ENCODE measurements around the gene LRP2. TPM values are rescaled to one million over a fixed set of nuclear protein-coding genes. Genes with fewer than 3 reads are reported as not detected.

LRP2 gene
- total and polyA plus RNA-seq, 2 donors from 2014 or later, result 44.7 to 85.4 TPM

DNA sequence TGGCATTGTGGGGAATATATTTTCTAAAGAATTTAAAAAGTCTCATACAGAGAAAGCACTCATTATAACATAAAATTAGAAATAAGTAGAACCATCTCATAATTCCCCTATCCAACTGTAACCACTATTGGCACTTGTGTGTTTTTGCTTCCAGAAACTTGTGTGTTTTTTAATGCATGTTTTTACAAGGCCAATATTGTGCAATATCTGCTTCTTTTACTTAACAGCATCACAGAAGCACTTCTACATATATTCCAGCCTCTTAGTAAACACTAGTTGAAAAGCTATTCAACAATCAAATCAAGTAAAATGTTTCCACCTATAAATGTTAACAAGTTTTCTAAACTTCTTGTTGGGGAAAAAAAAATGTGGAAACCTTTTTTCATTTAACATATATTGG is 132.7 kb downstream of the LRP2 start:
- no peak overlapping the region for H3K4me3 ChIP-seq (ENCODE audit: low read length in 3 of 3)
- H3K27me3 ChIP-seq (ENCODE audit: control insufficient read depth, insufficient read depth, low read length), result no peaks in the 10 kb centered on the region
- TF ChIP-seq, protein P1, sequence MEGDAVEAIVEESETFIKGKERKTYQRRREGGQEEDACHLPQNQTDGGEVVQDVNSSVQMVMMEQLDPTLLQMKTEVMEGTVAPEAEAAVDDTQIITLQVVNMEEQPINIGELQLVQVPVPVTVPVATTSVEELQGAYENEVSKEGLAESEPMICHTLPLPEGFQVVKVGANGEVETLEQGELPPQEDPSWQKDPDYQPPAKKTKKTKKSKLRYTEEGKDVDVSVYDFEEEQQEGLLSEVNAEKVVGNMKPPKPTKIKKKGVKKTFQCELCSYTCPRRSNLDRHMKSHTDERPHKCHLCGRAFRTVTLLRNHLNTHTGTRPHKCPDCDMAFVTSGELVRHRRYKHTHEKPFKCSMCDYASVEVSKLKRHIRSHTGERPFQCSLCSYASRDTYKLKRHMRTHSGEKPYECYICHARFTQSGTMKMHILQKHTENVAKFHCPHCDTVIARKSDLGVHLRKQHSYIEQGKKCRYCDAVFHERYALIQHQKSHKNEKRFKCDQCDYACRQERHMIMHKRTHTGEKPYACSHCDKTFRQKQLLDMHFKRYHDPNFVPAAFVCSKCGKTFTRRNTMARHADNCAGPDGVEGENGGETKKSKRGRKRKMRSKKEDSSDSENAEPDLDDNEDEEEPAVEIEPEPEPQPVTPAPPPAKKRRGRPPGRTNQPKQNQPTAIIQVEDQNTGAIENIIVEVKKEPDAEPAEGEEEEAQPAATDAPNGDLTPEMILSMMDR (IDR thresholded peaks at IDR 0.05; ENCODE audit: borderline replicate concordance, extremely low read depth, insufficient read depth), result no peak
- FAIRE-seq, result no peak
- H3K27ac ChIP-seq (ENCODE audit: low read depth in 2 of 2, low read length in 2 of 2), result no peak overlapping the region
- no peaks in the 10 kb centered on the region for H3K4me1 ChIP-seq (ENCODE audit: control insufficient read depth in 2 of 3, insufficient read depth in 2 of 3, low read depth in 1 of 3, low read length in 3 of 3)
- no peak overlapping the region for H3K9ac ChIP-seq (ENCODE audit: low read length in 3 of 3)
- DNase-seq, result no peak
- H3K9me3 ChIP-seq (ENCODE audit: control insufficient read depth in 2 of 3, insufficient read depth in 1 of 3, low read length in 3 of 3), result no peaks in the 10 kb centered on the region
- peaks cover 0 to 38% (median 9%) of the 10 kb centered on the region in 3 donors for H3K36me3 ChIP-seq (ENCODE audit: control insufficient read depth in 2 of 3, insufficient read depth in 3 of 3, low read length in 3 of 3)
- intact Hi-C loops (cut with DNase I), result no loop called here

DNA sequence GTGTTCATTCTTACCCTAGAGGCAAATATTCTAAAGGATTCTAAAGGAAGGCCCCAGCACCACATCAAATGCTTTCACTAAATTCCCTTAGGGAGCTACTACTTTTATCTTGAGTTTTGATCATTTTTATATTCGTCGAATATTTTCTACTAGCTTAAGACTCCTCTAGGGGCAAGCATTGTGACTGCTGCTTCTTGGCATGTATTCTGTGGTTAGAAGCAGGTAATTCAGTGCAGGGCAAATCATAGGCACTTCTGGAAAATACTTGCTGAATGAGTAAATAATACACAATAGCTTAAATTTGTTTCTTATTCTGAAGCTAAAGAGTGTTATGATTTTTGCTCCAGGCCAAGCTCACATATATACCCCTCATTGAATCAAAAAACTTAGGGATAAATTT is 136.4 kb downstream of the LRP2 start:
- Histone ChIP-seq H3K27ac (ENCODE audit: low read depth in 2 of 2, low read length in 2 of 2) (no peak overlapping the region), H3K4me1 (ENCODE audit: control insufficient read depth in 2 of 3, insufficient read depth in 2 of 3, low read depth in 1 of 3, low read length in 3 of 3) (no peaks in the 10 kb centered on the region), H3K27me3 (ENCODE audit: control insufficient read depth, insufficient read depth, low read length) (no peaks in the 10 kb centered on the region), H3K9me3 (ENCODE audit: control insufficient read depth in 2 of 3, insufficient read depth in 1 of 3, low read length in 3 of 3) (no peaks in the 10 kb centered on the region), H3K36me3 (ENCODE audit: control insufficient read depth in 2 of 3, insufficient read depth in 3 of 3, low read length in 3 of 3) (peaks cover 0 to 46% (median 12%) of the 10 kb centered on the region in 3 donors), H3K9ac (ENCODE audit: low read length in 3 of 3) (no peak overlapping the region), H3K4me3 (ENCODE audit: low read length in 3 of 3) (no peak overlapping the region)
- intact Hi-C loops (cut with DNase I), result no loop called here
- TF ChIP-seq, protein P1 (IDR thresholded peaks at IDR 0.05; ENCODE audit: borderline replicate concordance, extremely low read depth, insufficient read depth), result no peak
- DNase-seq (no peak), FAIRE-seq (no peak)

DNA sequence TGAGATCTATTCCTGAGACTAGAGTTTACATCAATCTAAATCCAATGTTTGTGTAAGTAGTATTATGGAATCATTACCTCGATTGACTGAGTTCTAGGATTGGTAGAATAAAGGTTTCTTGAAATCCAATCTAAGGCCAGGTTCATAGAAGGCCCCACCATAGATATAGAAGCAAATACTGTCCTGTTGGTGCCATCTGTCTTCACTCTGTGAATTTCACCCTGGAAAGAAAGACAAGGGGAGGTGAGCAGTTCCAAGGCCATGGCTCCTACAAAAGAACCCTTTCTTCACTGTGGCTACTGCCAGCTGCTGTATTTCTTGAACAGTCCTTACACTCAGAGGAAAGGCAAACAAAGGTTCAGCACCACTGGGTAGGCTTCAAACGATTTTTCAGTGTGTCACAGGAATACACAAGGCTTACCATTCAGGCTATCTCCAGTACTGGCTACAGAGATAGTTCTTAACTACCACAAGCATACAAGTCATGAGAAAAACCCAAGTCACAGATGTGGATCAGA is 137.0 kb downstream of the LRP2 start:
- Histone ChIP-seq H3K9ac (ENCODE audit: low read length in 3 of 3) (no peak overlapping the region), H3K36me3 (ENCODE audit: control insufficient read depth in 2 of 3, insufficient read depth in 3 of 3, low read length in 3 of 3) (peaks cover 0 to 47% (median 12%) of the 10 kb centered on the region in 3 donors), H3K4me1 (ENCODE audit: control insufficient read depth in 2 of 3, insufficient read depth in 2 of 3, low read depth in 1 of 3, low read length in 3 of 3) (no peaks in the 10 kb centered on the region), H3K27me3 (ENCODE audit: control insufficient read depth, insufficient read depth, low read length) (no peaks in the 10 kb centered on the region), H3K9me3 (ENCODE audit: control insufficient read depth in 2 of 3, insufficient read depth in 1 of 3, low read length in 3 of 3) (no peaks in the 10 kb centered on the region), H3K4me3 (ENCODE audit: low read length in 3 of 3) (no peak overlapping the region), H3K27ac (ENCODE audit: low read depth in 2 of 2, low read length in 2 of 2) (no peak overlapping the region)
- DNase-seq, result no peak
- no peak for FAIRE-seq
- TF ChIP-seq, protein P1 (IDR thresholded peaks at IDR 0.05; ENCODE audit: borderline replicate concordance, extremely low read depth, insufficient read depth), result no peak
- intact Hi-C loops (cut with DNase I), result no loop called here

DNA sequence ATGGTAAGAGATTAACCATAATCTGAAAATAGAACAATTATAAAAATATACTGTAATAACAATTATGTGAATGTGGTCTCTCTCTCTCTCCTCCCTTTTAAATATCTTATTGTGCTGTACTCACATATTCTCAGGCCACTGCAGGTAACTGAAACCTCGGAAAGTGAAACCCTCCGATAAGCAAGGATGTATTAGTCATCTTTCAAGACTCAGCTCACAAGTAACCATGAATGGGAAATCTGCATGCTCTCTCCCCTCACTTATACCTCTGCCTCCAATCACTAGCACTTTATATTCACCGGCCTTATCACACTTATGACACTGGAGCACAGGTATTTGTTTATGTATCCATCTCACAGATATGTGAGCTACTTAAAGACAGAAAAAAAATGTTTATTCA is 139.7 kb downstream of the LRP2 start:
- Histone ChIP-seq H3K27me3 (ENCODE audit: control insufficient read depth, insufficient read depth, low read length) (no peaks in the 10 kb centered on the region), H3K9me3 (ENCODE audit: control insufficient read depth in 2 of 3, insufficient read depth in 1 of 3, low read length in 3 of 3) (no peaks in the 10 kb centered on the region), H3K36me3 (ENCODE audit: control insufficient read depth in 2 of 3, insufficient read depth in 3 of 3, low read length in 3 of 3) (peaks cover 0 to 49% (median 7%) of the 10 kb centered on the region in 3 donors), H3K27ac (ENCODE audit: low read depth in 2 of 2, low read length in 2 of 2) (no peak overlapping the region), H3K4me3 (ENCODE audit: low read length in 3 of 3) (no peak overlapping the region), H3K9ac (ENCODE audit: low read length in 3 of 3) (no peak overlapping the region), H3K4me1 (ENCODE audit: control insufficient read depth in 2 of 3, insufficient read depth in 2 of 3, low read depth in 1 of 3, low read length in 3 of 3) (no peaks in the 10 kb centered on the region)
- intact Hi-C loops (cut with DNase I), result no loop called here
- TF ChIP-seq, protein P1 (IDR thresholded peaks at IDR 0.05; ENCODE audit: borderline replicate concordance, extremely low read depth, insufficient read depth), result no peak
- no peak for DNase-seq
- no peak for FAIRE-seq
